ENCODE data around the gene PNPLA3.

- TF ChIP-seq CTCF (conservative IDR thresholded peaks at IDR 0.05; ENCODE audit: low read depth, low read length) (peak; percentile 23; the same call in 1 of the 2 replicates), POLR2A (IDR thresholded peaks at IDR 0.05; ENCODE audit: low read depth, low read length) (peak; percentile 66; the same call in 1 of the 2 replicates), RAD21 (IDR thresholded peaks at IDR 0.05; ENCODE audit: low read length) (no peak), MAFK (IDR thresholded peaks at IDR 0.05; ENCODE audit: low read depth, low read length) (no peak), SMC3 (IDR thresholded peaks at IDR 0.05; ENCODE audit: low read depth, low read length) (0 out of 2 replicates have a peak, but pooled peaks have one; percentile 7), MXI1 (IDR thresholded peaks at IDR 0.05; ENCODE audit: borderline replicate concordance, low read depth, low read length) (peak; percentile 86; the same call in 1 of the 2 replicates), ELK1 (IDR thresholded peaks at IDR 0.05; ENCODE audit: borderline replicate concordance, low read depth, low read length) (no peak), CEBPB (IDR thresholded peaks at IDR 0.05; ENCODE audit: low read depth, low read length) (no peak), USF2 (IDR thresholded peaks at IDR 0.05; ENCODE audit: low read depth, low read length) (no peak), BHLHE40 (IDR thresholded peaks at IDR 0.05; ENCODE audit: low read depth, low read length) (peak; percentile 31; the same call in 1 of the 2 replicates), RFX5 (IDR thresholded peaks at IDR 0.05; ENCODE audit: low read depth, low read length) (no peak), RCOR1 (IDR thresholded peaks at IDR 0.05; ENCODE audit: insufficient replicate concordance, low read length) (no peak), NFE2L2 (IDR thresholded peaks at IDR 0.05; ENCODE audit: low read depth, low read length) (no peak), CHD1 (IDR thresholded peaks at IDR 0.05; ENCODE audit: low read depth, low read length) (no peak)
These were observed at the start of gene PNPLA3 for GRCh38 chr22:43923631-43924464.
